Hepatocyte (in vitro differentiated cells): ENCODE results near the gene NME5.

Source experiments
- CTCF ChIP-seq: fragments of 200-600 bp; sonication (generic); IDR thresholded peaks from 2 replicates; pipeline ENCODE4 v1.5.1; 2016; ENCODE audit warnings: antibody characterized with exemption, mild to moderate bottlenecking; ENCODE audit not compliant: poor library complexity
- EZH2 ChIP-seq: fragments of 200-600 bp; sonication (generic); IDR thresholded peaks from 2 replicates; pipeline ENCODE4 v1.6.1; 2016; ENCODE audit warnings: antibody characterized with exemption, mild to moderate bottlenecking, borderline replicate concordance
- EZH2phosphoT487 ChIP-seq: fragments of 200-600 bp; sonication (generic); IDR thresholded peaks from one replicate; pipeline ENCODE4 v1.6.1; 2018; ENCODE audit warnings: antibody characterized with exemption, mild to moderate bottlenecking, low read depth, moderate library complexity; ENCODE audit not compliant: unreplicated experiment, severe bottlenecking

DNA sequence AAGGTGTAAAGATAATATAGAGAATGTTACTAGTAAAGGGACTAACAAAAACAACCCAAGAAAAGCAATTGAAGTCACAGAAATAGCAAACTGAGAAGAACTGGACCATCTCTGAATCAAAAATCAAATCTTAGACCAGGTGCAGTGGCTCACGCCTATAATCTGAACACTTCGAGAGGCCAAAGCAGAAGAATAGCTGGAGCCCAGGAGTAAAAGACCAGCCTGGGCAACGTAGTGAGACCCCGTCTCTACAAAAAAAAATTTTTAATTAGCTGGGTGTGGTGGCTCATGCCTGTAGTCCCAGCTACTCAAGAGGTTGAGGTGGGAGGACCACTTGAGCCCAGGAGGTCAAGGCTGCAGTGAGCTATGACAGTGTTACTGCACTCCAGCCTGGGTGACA lies 28.0 kb downstream of the NME5 start:
- TF ChIP-seq CTCF: no peak
- TF ChIP-seq EZH2: no peak
- no peak for TF ChIP-seq EZH2phosphoT487
